ENCODE measurements around the gene ZNF710. TPM values are rescaled to one million over a fixed set of nuclear protein-coding genes. Genes with fewer than 3 reads are reported as not detected.
A peak's percentile ranks its signal among the peaks of the same experiment; 100 is the strongest.

The ZNF710 gene
- total and polyA plus RNA-seq, 2 experiments from 2014 or later: 15.9 to 18.2 TPM

GRCh38 chr15:89998141-89998661, 2.9 kb upstream of the ZNF710 start (continued):
- TF ChIP-seq ZNF331 (CRISPR knock-in tag; IDR thresholded peaks at IDR 0.05; ENCODE audit: low read depth): no peak

GRCh38 chr15:89998923-89999675, 2.0 kb upstream of the ZNF710 start:
- Mint-ChIP-seq H3K4me3 (peak overlapping the region; percentile 82), H3K27me3 (ENCODE audit: insufficient read depth, low read depth, poor library complexity) (peaks cover 28% of the 10 kb centered on the region), H3K9me3 (peaks cover 4% of the 10 kb centered on the region; the same call in 2 of the 3 replicates), H3K36me3 (ENCODE audit: low read depth) (peaks cover 7% of the 10 kb centered on the region; the same call in 2 of the 3 replicates), H3K4me1 (peaks cover 38% of the 10 kb centered on the region), H3K27ac (no peak overlapping the region)
- DNase-seq (ENCODE audit: low spot score) (no peak), ATAC-seq (no peak)
- Histone ChIP-seq H3K4me1 (ENCODE audit: insufficient read depth) (peaks cover 27% of the 10 kb centered on the region), H3K4me3 (peak overlapping the region; percentile 67), H3K9me2 (ENCODE audit: insufficient read depth) (no peaks in the 10 kb centered on the region), H3K36me3 (ENCODE audit: insufficient read depth) (no peaks in the 10 kb centered on the region), H2AFZ (no peak overlapping the region; the same call in 1 of the 2 replicates), H4K20me1 (replicated peaks; ENCODE audit: insufficient read depth) (peaks cover 10% of the 10 kb centered on the region), H3K79me2 (replicated peaks; ENCODE audit: insufficient read depth) (peaks cover 17% of the 10 kb centered on the region), H3F3A (replicated peaks; ENCODE audit: low read depth) (peaks cover 8% of the 10 kb centered on the region; the same call in 1 of the 2 replicates), H3K27me3 (ENCODE audit: insufficient read depth) (peaks cover 12% of the 10 kb centered on the region), H3K27ac (ENCODE audit: low read depth) (no peak overlapping the region), H3K4me2 (peak overlapping the region; percentile 99)
- TF ChIP-seq ZNF331 (CRISPR knock-in tag; IDR thresholded peaks at IDR 0.05; ENCODE audit: low read depth) (no peak), STAT1 (IDR thresholded peaks at IDR 0.05; ENCODE audit: unreplicated experiment) (no peak), CREB1 (CRISPR knock-in tag; IDR thresholded peaks at IDR 0.05; ENCODE audit: low read depth) (no peak), REST (IDR thresholded peaks at IDR 0.05; ENCODE audit: unreplicated experiment) (no peak), ETS1 (IDR thresholded peaks at IDR 0.05) (no peak), CTCF (conservative IDR thresholded peaks at IDR 0.05; ENCODE audit: low read depth in 2 of 2) (no peak), ZNF114 (CRISPR knock-in tag; IDR thresholded peaks at IDR 0.05) (no peak), EZH2phosphoT487 (IDR thresholded peaks at IDR 0.05; ENCODE audit: unreplicated experiment) (no peak), EZH2 (IDR thresholded peaks at IDR 0.05; ENCODE audit: low read depth, unreplicated experiment) (no peak), ZNF462 (CRISPR knock-in tag; IDR thresholded peaks at IDR 0.05) (no peak), JUNB (IDR thresholded peaks at IDR 0.05; ENCODE audit: unreplicated experiment) (no peak)
